ENCODE data around the gene C1QA. TPM values are rescaled to one million over a fixed set of nuclear protein-coding genes. Genes with fewer than 3 reads are reported as not detected.

The C1QA gene
- total and polyA plus RNA-seq, 10 of the 15 experiments (the other 5 are each of a cell fraction or from before 2014, with no cell fraction given) = 0.59 TPM; not detected in 9

DNA sequence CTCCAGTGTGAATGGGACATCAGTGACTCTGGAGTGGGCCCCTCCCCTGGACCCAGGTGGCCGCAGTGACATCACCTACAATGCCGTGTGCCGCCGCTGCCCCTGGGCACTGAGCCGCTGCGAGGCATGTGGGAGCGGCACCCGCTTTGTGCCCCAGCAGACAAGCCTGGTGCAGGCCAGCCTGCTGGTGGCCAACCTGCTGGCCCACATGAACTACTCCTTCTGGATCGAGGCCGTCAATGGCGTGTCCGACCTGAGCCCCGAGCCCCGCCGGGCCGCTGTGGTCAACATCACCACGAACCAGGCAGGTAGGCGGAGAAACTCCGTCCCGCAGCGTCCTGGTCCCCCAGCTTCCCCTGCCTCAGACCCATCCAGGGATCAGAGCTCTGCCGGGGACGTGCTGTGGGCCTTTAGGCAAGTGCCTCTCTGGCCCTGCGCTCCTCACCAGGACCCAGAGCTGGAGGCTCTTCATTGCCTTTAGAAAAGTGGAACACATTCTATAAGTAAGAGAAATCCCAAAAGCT, 47.5 kb upstream of the C1QA start (continued):
- TF ChIP-seq, protein P1, sequence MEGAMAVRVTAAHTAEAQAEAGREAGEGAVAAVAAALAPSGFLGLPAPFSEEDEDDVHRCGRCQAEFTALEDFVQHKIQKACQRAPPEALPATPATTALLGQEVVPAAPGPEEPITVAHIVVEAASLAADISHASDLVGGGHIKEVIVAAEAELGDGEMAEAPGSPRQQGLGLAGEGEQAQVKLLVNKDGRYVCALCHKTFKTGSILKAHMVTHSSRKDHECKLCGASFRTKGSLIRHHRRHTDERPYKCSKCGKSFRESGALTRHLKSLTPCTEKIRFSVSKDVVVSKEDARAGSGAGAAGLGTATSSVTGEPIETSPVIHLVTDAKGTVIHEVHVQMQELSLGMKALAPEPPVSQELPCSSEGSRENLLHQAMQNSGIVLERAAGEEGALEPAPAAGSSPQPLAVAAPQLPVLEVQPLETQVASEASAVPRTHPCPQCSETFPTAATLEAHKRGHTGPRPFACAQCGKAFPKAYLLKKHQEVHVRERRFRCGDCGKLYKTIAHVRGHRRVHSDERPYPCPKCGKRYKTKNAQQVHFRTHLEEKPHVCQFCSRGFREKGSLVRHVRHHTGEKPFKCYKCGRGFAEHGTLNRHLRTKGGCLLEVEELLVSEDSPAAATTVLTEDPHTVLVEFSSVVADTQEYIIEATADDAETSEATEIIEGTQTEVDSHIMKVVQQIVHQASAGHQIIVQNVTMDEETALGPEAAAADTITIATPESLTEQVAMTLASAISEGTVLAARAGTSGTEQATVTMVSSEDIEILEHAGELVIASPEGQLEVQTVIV (IDR thresholded peaks at IDR 0.05; ENCODE audit: borderline replicate concordance, partially characterized antibody) = no peak
- TF ChIP-seq KAT2A (conservative IDR thresholded peaks at IDR 0.05; ENCODE audit: control insufficient read depth, low read depth, low read length) = no peak
- no peak for TF ChIP-seq SREBF1 (IDR thresholded peaks at IDR 0.05; ENCODE audit: low read length)
- TF ChIP-seq NR2C1 (IDR thresholded peaks at IDR 0.05) = no peak
- TF ChIP-seq BRCA1 (IDR thresholded peaks at IDR 0.05; ENCODE audit: low read depth, low read length) = no peak
- no peak for TF ChIP-seq RCOR1 (conservative IDR thresholded peaks at IDR 0.05; ENCODE audit: low read depth, low read length)

DNA sequence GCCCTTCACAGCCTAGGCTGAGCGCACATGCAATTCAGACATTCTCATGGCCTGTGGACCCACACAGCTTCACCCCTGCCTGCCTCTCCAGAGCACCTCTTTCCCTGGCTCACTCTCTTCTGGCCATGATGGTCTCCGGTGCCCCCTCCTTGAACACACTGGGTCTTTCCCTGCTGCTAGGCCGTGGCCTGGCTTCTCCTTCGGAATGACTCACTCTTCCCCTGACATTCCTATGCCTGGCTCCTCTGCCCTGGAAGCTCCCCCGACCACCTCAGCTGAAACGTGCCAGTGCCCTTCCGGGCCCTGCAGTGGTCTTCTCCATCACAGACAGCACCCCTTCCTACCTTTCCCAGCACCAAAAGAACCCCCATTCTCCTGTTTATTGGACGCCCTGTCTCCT, 44.9 kb upstream of the C1QA start:
- no peaks in the 10 kb centered on the region; the same call in 1 of the 2 replicates for H4K20me1 ChIP-seq (ENCODE audit: control insufficient read depth, insufficient read depth)
- no peaks in the 10 kb centered on the region for H3K79me2 ChIP-seq (ENCODE audit: control insufficient read depth, insufficient read depth, low read length)
- no TSS peak for BruUV-seq (replicated peaks)
- ChIA-PET RAD21 (ENCODE audit: unreplicated experiment) (interaction anchor here (0.7 kb wide), 1 partner anchor 84 kb away, joined by 3 read pairs; no protein-coding TSS in a partner anchor), CTCF (no interaction called here), SMC1A (ENCODE audit: uncharacterized antibody, unreplicated experiment) (no interaction called here), POLR2A (no interaction called here)
- H3K27me3 ChIP-seq (replicated peaks in 1 of 2; ENCODE audit: control insufficient read depth in 2 of 2, insufficient read depth in 2 of 2, low read length in 1 of 2) = no peaks in the 10 kb centered on the region; a peak in 1 of 4 replicates
- intact Hi-C loops (cut with micrococcal nuclease; ENCODE audit: unreplicated experiment) = no loop called here
- no peak overlapping the region for H2AFZ ChIP-seq (ENCODE audit: control insufficient read depth, low read depth, low read length)
- no peak overlapping the region for H3K4me2 ChIP-seq (ENCODE audit: control insufficient read depth, insufficient read depth)
- in situ Hi-C loops (cut with MboI) = no loop called here
- FAIRE-seq = no peak
- H3K36me3 ChIP-seq (ENCODE audit: control insufficient read depth in 2 of 2, insufficient read depth in 2 of 2, low read length in 1 of 2) = no peaks in the 10 kb centered on the region
- H3K27ac ChIP-seq (ENCODE audit: control insufficient read depth, insufficient read depth) = no peak overlapping the region
- DNase-seq (ENCODE audit: low read depth, low spot score) = no peak
- 11% methylated on average over 8 of the region's 8 CpGs for WGBS (ENCODE audit: insufficient coverage, insufficient replicate concordance, low lambda C conversion rate, missing lambda C conversion rate)
- no peaks in the 10 kb centered on the region for H3K4me1 ChIP-seq (ENCODE audit: control insufficient read depth, insufficient read depth, low read length)
- ATAC-seq = no peak
- no peaks in the 10 kb centered on the region for H3K9me3 ChIP-seq (replicated peaks; ENCODE audit: control insufficient read depth, insufficient read depth, low read length)
- no peak overlapping the region for H3K9ac ChIP-seq (ENCODE audit: control insufficient read depth, insufficient read depth, low read length)
- no peak overlapping the region for H3K4me3 ChIP-seq
- TF ChIP-seq SIX5 (IDR thresholded peaks at IDR 0.05; ENCODE audit: low read depth, low read length, severe bottlenecking) = no peak
- TF ChIP-seq, protein P2, sequence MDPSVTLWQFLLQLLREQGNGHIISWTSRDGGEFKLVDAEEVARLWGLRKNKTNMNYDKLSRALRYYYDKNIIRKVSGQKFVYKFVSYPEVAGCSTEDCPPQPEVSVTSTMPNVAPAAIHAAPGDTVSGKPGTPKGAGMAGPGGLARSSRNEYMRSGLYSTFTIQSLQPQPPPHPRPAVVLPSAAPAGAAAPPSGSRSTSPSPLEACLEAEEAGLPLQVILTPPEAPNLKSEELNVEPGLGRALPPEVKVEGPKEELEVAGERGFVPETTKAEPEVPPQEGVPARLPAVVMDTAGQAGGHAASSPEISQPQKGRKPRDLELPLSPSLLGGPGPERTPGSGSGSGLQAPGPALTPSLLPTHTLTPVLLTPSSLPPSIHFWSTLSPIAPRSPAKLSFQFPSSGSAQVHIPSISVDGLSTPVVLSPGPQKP (IDR thresholded peaks at IDR 0.05; ENCODE audit: low read depth, low read length) = no peak
- TF ChIP-seq, protein P3, sequence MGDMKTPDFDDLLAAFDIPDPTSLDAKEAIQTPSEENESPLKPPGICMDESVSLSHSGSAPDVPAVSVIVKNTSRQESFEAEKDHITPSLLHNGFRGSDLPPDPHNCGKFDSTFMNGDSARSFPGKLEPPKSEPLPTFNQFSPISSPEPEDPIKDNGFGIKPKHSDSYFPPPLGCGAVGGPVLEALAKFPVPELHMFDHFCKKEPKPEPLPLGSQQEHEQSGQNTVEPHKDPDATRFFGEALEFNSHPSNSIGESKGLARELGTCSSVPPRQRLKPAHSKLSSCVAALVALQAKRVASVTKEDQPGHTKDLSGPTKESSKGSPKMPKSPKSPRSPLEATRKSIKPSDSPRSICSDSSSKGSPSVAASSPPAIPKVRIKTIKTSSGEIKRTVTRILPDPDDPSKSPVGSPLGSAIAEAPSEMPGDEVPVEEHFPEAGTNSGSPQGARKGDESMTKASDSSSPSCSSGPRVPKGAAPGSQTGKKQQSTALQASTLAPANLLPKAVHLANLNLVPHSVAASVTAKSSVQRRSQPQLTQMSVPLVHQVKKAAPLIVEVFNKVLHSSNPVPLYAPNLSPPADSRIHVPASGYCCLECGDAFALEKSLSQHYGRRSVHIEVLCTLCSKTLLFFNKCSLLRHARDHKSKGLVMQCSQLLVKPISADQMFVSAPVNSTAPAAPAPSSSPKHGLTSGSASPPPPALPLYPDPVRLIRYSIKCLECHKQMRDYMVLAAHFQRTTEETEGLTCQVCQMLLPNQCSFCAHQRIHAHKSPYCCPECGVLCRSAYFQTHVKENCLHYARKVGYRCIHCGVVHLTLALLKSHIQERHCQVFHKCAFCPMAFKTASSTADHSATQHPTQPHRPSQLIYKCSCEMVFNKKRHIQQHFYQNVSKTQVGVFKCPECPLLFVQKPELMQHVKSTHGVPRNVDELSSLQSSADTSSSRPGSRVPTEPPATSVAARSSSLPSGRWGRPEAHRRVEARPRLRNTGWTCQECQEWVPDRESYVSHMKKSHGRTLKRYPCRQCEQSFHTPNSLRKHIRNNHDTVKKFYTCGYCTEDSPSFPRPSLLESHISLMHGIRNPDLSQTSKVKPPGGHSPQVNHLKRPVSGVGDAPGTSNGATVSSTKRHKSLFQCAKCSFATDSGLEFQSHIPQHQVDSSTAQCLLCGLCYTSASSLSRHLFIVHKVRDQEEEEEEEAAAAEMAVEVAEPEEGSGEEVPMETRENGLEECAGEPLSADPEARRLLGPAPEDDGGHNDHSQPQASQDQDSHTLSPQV (IDR thresholded peaks at IDR 0.05) = no peak
- no peak for TF ChIP-seq TARDBP (IDR thresholded peaks at IDR 0.05; ENCODE audit: borderline replicate concordance)
- no peak for TF ChIP-seq POLR2AphosphoS2 (IDR thresholded peaks at IDR 0.05; ENCODE audit: low read depth, low read length)
